Cardiac muscle cell (in vitro differentiated cells and primary cell): ENCODE data around the gene DNAJA1. TPM values are rescaled to one million over a fixed set of nuclear protein-coding genes. Genes with fewer than 3 reads are reported as not detected.

Source experiments
- DNase-seq, 2 donors: peaks; one replicate each; pipeline versions ENCODE4 v3.0.0 to v3.0.0-alpha.2; 2010 to 2017; ENCODE audit warnings: low read depth in 1 of 2, low spot score in 1 of 2
- H3K27ac ChIP-seq: fragments of 200-600 bp; sonication (generic); 2 replicates; pipeline ENCODE4 v1.5.1; 2016
- H3K27me3 ChIP-seq: fragments of 200-600 bp; sonication (generic); 2 replicates; pipeline ENCODE4 v1.6.0; 2016; ENCODE audit warnings: control low read depth
- H3K36me3 ChIP-seq: fragments of 200-600 bp; sonication (generic); 2 replicates; pipeline ENCODE4 v1.5.1; 2016; ENCODE audit warnings: control low read depth
- H3K4me1 ChIP-seq: fragments of 200-600 bp; sonication (generic); 2 replicates; pipeline ENCODE4 v1.8.1; 2017; ENCODE audit warnings: low read depth, mild to moderate bottlenecking, mixed run types
- H3K4me3 ChIP-seq: fragments of 200-600 bp; sonication (generic); 2 replicates; pipeline ENCODE4 v1.5.1; 2016; ENCODE audit warnings: mild to moderate bottlenecking
- H3K9me3 ChIP-seq: fragments of 200-600 bp; sonication (generic); 2 replicates; pipeline ENCODE4 v1.5.1; 2017; ENCODE audit warnings: low read depth, mild to moderate bottlenecking, control low read depth
- CTCF ChIP-seq: IDR thresholded peaks from 2 replicates; pipeline ENCODE4 v1.5.1; 2012; ENCODE audit warnings: low read depth, mild to moderate bottlenecking, low read length
- polyA plus RNA-seq: library from polyadenylated mRNA; unstranded; fragments of >200 nt; fragmentation: Nextera tagmentation; extraction: Ambion mirVana; gene quantifications from 2 replicates; pipeline ENCODE4 v1.2.1, GENCODE V29; 2016
- total RNA-seq: library from RNA; depleted of rRNA; stranded (reverse); fragments of >200 nt; gene quantifications from 2 replicates; pipeline ENCODE4 v1.2.3, GENCODE V29; 2016

The DNAJA1 gene
- total and polyA plus RNA-seq, 2 experiments from 2014 or later = 96.1 to 202 TPM

DNA sequence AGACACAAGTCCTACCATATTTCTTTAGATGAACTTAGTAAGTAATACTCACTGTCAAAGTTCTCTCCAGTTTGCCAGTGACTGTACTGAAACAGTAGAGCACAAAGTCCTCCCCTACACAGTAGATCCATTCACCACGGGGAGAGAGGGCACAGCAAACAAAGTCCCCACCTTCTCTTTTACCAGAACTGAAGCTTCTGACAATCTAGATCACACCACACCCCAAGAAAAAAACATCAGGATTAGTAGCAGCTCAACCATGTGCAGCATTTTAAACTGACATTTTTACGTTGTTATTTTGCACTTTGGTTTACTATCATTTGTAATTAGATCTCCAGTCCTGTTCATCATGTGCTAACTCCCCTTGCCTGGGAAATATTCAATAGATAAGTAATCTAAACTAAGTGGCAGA is 23.0 kb downstream of the DNAJA1 start:
- Histone ChIP-seq H3K9me3 (no peaks in the 10 kb centered on the region), H3K4me1 (no peaks in the 10 kb centered on the region), H3K27me3 (no peaks in the 10 kb centered on the region), H3K27ac (no peak overlapping the region), H3K4me3 (no peak overlapping the region), H3K36me3 (peaks cover 26% of the 10 kb centered on the region)
- TF ChIP-seq CTCF = no peak
- DNase-seq = no peak

- DNase-seq = no peak
- TF ChIP-seq CTCF = no peak
- Histone ChIP-seq H3K27me3 (no peaks in the 10 kb centered on the region), H3K4me1 (no peaks in the 10 kb centered on the region), H3K36me3 (peaks cover 33% of the 10 kb centered on the region), H3K9me3 (no peaks in the 10 kb centered on the region), H3K27ac (no peak overlapping the region), H3K4me3 (no peak overlapping the region)
Measured at GRCh38 chr9:33049680-33050361, 24.7 kb downstream of the DNAJA1 start.

DNA sequence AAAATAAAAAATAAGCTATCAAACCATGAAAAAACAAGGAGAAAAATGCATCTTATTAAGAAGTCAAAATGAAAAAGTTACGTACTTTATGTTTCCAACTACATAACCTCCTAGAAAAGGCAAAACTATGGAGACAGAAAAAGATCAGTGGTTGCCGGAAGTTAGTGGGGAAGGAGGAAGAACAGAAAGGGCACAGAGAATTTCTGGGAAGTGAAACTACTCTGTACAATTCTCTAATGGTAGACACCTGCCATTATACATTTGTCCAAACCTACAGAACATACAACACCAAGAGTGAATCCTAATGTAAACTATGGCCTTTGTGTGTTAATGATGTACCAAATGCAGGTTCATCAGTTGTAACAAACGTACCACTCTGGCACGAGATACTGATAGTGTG is 26.1 kb downstream of the DNAJA1 start:
- DNase-seq = no peak
- peaks cover 45% of the 10 kb centered on the region for H3K36me3 ChIP-seq
- H3K27ac ChIP-seq = no peak overlapping the region
- H3K4me3 ChIP-seq = no peak overlapping the region
- H3K27me3 ChIP-seq = no peaks in the 10 kb centered on the region
- H3K9me3 ChIP-seq = no peaks in the 10 kb centered on the region
- no peaks in the 10 kb centered on the region for H3K4me1 ChIP-seq
- no peak for TF ChIP-seq CTCF

DNA sequence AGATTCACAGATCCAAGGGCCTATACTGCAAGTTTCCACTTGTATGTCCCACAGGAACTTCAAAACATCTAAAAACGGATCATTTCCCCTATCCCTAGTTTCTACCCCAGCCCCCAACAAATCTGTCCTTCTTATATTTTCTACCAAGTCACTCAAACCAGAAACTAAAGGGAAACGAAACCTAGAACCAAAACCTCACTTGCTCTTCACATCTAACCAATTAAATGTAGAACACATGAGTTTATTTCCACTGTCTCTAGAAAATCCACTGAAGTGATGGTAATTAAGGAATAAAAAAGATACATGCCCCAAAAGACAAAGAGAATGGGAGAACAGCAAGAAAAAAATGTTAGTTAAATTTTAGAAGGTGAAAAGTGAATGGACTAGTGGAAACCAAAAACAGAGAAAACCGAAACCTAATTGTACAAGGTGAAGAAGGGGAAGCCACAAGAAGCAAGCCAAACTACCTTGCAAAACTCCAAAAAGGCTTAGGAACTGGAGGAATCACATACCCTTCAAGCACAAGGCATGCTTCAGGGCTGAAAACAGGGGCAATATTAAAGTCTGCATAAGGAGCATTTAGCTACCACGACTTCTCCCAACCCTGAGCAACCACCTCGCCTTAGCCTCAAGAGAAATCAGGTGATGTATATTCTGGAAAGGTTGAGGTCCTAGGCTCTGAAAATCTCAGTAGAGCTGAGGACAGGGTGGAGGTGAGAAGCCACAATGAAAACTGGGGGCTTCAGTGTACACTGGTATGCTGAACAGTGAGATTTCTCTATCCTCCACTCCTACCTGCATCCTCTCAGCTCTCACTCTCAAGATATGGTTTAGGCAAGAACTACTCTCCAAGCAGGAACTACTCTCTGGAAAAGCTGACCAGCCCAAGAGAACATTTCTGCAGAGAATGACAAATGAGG is 40.3 kb downstream of the DNAJA1 start:
- no peak for TF ChIP-seq CTCF
- no peak for DNase-seq
- no peak overlapping the region for H3K4me3 ChIP-seq
- no peaks in the 10 kb centered on the region for H3K4me1 ChIP-seq
- no peaks in the 10 kb centered on the region for H3K27me3 ChIP-seq
- no peak overlapping the region for H3K27ac ChIP-seq
- H3K36me3 ChIP-seq = peaks cover 76% of the 10 kb centered on the region
- no peaks in the 10 kb centered on the region for H3K9me3 ChIP-seq

DNA sequence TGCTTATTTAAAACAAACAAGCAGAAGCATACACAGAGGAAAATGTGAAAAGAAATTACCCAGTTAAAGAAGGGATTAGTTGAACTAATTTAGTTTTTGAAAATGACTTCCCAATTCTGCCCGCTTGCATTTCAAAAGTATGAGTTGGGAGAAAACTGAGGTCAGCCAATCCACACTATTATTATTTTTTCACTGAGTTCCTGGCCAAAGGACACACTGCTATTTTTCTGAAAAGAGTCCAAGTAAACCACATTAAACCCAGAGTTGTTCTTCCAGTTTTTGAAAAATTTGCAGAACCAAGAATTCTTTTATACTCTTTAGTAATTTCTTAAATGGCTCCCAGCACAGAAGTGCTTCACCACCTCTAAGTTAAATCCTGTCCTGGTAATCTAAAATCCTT is 43.9 kb downstream of the DNAJA1 start:
- no peak overlapping the region for H3K27ac ChIP-seq
- DNase-seq = no peak
- no peak for TF ChIP-seq CTCF
- H3K36me3 ChIP-seq = peaks cover 63% of the 10 kb centered on the region
- H3K4me1 ChIP-seq = no peaks in the 10 kb centered on the region
- H3K9me3 ChIP-seq = no peaks in the 10 kb centered on the region
- H3K27me3 ChIP-seq = no peaks in the 10 kb centered on the region
- H3K4me3 ChIP-seq = no peak overlapping the region
